Measurements from ENCODE around the gene LSG1.

- TF ChIP-seq CTCF (IDR thresholded peaks at IDR 0.05) (no peak), POLR2A (IDR thresholded peaks at IDR 0.05) (no peak)
These were observed 10.0 kb downstream of the LSG1 start for GRCh38 chr3:194661946-194662345.

All from right lobe of liver (tissue), 4 donors.